ENCODE results near the gene SMS. TPM values are rescaled to one million over a fixed set of nuclear protein-coding genes. Genes with fewer than 3 reads are reported as not detected.

The SMS gene
- total RNA-seq, 1 experiment from 2014 or later: 218 TPM

- BruUV-seq (replicated peaks): no TSS peak
- Histone ChIP-seq H3F3A (ENCODE audit: insufficient read depth, low read depth) (peaks cover 6% of the 10 kb centered on the region; the same call in 1 of the 2 replicates), H3K9me2 (ENCODE audit: insufficient read depth) (no peaks in the 10 kb centered on the region), H3K27me3 (ENCODE audit: insufficient read depth, low read depth) (no peaks in the 10 kb centered on the region), H3K79me2 (ENCODE audit: low read depth) (no peaks in the 10 kb centered on the region), H3K4me1 (replicated peaks; ENCODE audit: insufficient read depth) (peaks cover 5% of the 10 kb centered on the region; the same call in 1 of the 2 replicates), H3K9me3 (ENCODE audit: insufficient read depth, low read depth) (no peaks in the 10 kb centered on the region), H2AFZ (no peak overlapping the region), H3K36me3 (ENCODE audit: low read depth) (peaks cover 6% of the 10 kb centered on the region; the same call in 1 of the 2 replicates), H3K27ac (no peak overlapping the region), H3K4me2 (no peak overlapping the region), H4K20me1 (ENCODE audit: insufficient read depth) (no peaks in the 10 kb centered on the region), H3K4me3 (no peak overlapping the region)
- intact Hi-C loops (cut with micrococcal nuclease; ENCODE audit: unreplicated experiment): no loop called here
- POLR2A ChIA-PET (ENCODE audit: unreplicated experiment): no interaction called here
- CTCF ChIA-PET: no interaction called here
- TF ChIP-seq CTCF (conservative IDR thresholded peaks at IDR 0.05) (no peak), EZH2 (IDR thresholded peaks at IDR 0.05; ENCODE audit: low read depth) (no peak)
- DNase-seq: no peak
Measured at GRCh38 chrX:21989384-21989783, 48.9 kb downstream of the SMS start.

- CTCF ChIA-PET: no interaction called here
- TF ChIP-seq CTCF (conservative IDR thresholded peaks at IDR 0.05) (no peak), EZH2 (IDR thresholded peaks at IDR 0.05; ENCODE audit: low read depth) (no peak)
- peaks cover 6% of the 10 kb centered on the region; the same call in 1 of the 2 replicates for H3K36me3 ChIP-seq (ENCODE audit: low read depth)
Measured at GRCh38 chrX:21990832-21991231, 50.3 kb downstream of the SMS start.

GRCh38 chrX:21991504-21991903 lies 51.0 kb downstream of the SMS start:
- ChIA-PET POLR2A (ENCODE audit: unreplicated experiment) (interaction anchor here (0.6 kb wide), 1 partner anchor 45 kb away, joined by 4 read pairs; no protein-coding TSS in a partner anchor), CTCF (no interaction called here)
- Histone ChIP-seq H3K9me3 (ENCODE audit: insufficient read depth, low read depth) (no peaks in the 10 kb centered on the region), H3K4me2 (no peak overlapping the region), H3K27ac (no peak overlapping the region), H3K36me3 (ENCODE audit: low read depth) (peaks cover 6% of the 10 kb centered on the region; the same call in 1 of the 2 replicates), H3K4me1 (replicated peaks; ENCODE audit: insufficient read depth) (peaks cover 5% of the 10 kb centered on the region; the same call in 1 of the 2 replicates), H3K27me3 (ENCODE audit: insufficient read depth, low read depth) (no peaks in the 10 kb centered on the region), H2AFZ (no peak overlapping the region), H3K4me3 (no peak overlapping the region), H3F3A (ENCODE audit: insufficient read depth, low read depth) (0 out of 2 replicates have a peak, but pooled peaks cover 4% of the 10 kb centered on the region), H3K79me2 (ENCODE audit: low read depth) (no peaks in the 10 kb centered on the region), H3K9me2 (ENCODE audit: insufficient read depth) (no peaks in the 10 kb centered on the region), H4K20me1 (ENCODE audit: insufficient read depth) (no peaks in the 10 kb centered on the region)
- intact Hi-C loops (cut with micrococcal nuclease; ENCODE audit: unreplicated experiment): no loop called here
- TF ChIP-seq EZH2 (IDR thresholded peaks at IDR 0.05; ENCODE audit: low read depth) (no peak), CTCF (conservative IDR thresholded peaks at IDR 0.05) (no peak)
- DNase-seq: no peak
- BruUV-seq (replicated peaks): no TSS peak

More at GRCh38 chrX:21990832-21991231, 50.3 kb downstream of the SMS start:
- Histone ChIP-seq H2AFZ (no peak overlapping the region), H3K79me2 (ENCODE audit: low read depth) (no peaks in the 10 kb centered on the region), H3K9me3 (ENCODE audit: insufficient read depth, low read depth) (no peaks in the 10 kb centered on the region), H3K27ac (no peak overlapping the region), H3K27me3 (ENCODE audit: insufficient read depth, low read depth) (no peaks in the 10 kb centered on the region), H4K20me1 (ENCODE audit: insufficient read depth) (no peaks in the 10 kb centered on the region), H3K4me3 (no peak overlapping the region), H3K4me2 (no peak overlapping the region), H3F3A (ENCODE audit: insufficient read depth, low read depth) (0 out of 2 replicates have a peak, but pooled peaks cover under 1% of the 10 kb centered on the region), H3K9me2 (ENCODE audit: insufficient read depth) (no peaks in the 10 kb centered on the region), H3K4me1 (replicated peaks; ENCODE audit: insufficient read depth) (peaks cover 5% of the 10 kb centered on the region; the same call in 1 of the 2 replicates)
- no TSS peak for BruUV-seq (replicated peaks)
- DNase-seq: no peak
- intact Hi-C loops (cut with micrococcal nuclease; ENCODE audit: unreplicated experiment): no loop called here
- POLR2A ChIA-PET (ENCODE audit: unreplicated experiment): interaction anchor here (0.6 kb wide), 1 partner anchor 44 kb away, joined by 4 read pairs; no protein-coding TSS in a partner anchor
